HK-2 (cell line): ENCODE measurements around the gene FSD2.
"Not testable (repeated sequence)": the region's sequence is repeated elsewhere in the genome, so short reads cannot be mapped to it uniquely, and the experiment has no call there.

Experiments used
- DNase-seq: peaks from one replicate; pipeline ENCODE4 v3.0.0-alpha.2; 2018; ENCODE audit not compliant: unreplicated experiment

FSD2 gene

GRCh38 chr15:82731527-82731926, 74.3 kb downstream of the FSD2 start:
- DNase-seq, result no peak

GRCh38 chr15:82730022-82730530, 75.8 kb downstream of the FSD2 start:
- no peak for DNase-seq

DNA sequence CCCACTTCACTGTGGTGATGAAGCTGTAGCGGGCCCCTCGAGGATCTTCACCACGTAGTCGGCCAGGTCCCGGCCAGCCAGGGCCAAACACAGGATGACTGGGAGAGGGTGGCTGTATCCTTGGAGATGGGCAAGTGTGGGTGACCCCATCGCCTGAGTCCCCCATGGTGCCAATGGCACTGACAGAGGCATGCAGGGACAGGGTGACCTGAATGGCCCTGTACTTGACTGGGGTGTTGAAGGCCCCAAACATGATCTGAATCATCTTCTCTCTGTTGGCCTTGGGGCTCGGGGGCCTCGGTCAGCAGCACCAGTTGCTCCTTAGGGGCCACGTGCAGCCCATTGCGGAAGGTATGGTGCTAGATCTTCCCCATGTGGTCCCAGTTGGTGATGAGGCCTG, 79.1 kb downstream of the FSD2 start:
- DNase-seq, result no peak

DNA sequence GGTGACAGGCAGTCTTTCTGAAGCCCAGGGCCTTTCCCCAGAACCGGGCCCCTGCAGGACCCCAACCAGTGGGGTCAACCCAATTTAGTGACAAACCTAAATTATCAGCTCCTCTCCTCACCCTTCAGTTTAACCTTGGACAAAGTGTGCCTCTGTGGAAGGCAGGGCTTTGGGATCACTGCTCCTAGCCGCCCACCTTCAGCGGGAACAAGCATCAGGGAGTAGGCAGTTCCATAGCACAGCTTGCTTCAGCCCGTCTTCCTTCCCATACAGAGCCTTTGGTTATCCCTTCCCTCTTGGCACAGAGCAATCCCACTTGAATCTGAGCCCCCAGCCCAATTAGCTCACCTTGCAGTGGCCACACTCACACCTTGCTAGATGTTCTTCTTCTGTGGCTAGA, 90.9 kb downstream of the FSD2 start:
- no peak for DNase-seq

DNA sequence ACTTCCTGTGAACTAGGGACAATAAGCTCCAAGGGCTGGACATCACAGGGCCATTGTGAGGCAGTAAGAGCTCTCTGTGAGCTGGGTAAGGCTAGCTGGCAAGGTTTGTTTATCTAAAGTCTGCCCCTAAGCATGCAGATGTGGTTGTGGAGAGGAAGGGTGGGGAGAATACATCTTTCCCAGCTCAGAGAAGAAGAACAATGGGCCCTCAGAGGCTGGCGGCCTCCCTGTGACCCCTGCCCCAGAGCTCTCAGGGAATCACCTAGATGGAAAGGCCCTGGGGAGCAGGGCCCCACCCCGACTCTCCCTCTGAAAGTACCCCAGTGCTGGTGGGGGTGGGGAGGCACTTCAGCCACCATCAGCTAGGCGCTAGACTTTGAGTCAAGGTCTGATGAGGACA, 91.9 kb downstream of the FSD2 start:
- DNase-seq, result no peak

DNA sequence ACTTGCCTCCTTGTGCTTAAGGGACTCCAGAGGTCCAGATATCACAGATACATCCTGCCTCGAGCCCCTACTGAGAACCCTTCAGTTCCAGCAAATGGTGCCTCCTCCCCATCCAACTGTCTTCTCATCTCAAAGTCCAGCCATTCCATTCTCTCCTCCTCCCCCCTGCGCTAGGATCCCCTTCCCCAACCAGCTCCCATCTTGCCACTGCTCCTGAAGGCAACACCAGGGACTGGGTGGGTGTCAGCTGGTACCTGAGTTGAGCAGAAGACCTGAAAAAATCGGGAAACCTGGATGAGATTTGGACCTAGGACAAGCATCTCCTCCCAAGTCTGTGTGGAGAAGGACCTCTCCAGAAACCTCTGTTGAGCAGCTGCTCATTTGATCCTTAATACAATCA, 93.8 kb downstream of the FSD2 start:
- DNase-seq, result no peak

DNA sequence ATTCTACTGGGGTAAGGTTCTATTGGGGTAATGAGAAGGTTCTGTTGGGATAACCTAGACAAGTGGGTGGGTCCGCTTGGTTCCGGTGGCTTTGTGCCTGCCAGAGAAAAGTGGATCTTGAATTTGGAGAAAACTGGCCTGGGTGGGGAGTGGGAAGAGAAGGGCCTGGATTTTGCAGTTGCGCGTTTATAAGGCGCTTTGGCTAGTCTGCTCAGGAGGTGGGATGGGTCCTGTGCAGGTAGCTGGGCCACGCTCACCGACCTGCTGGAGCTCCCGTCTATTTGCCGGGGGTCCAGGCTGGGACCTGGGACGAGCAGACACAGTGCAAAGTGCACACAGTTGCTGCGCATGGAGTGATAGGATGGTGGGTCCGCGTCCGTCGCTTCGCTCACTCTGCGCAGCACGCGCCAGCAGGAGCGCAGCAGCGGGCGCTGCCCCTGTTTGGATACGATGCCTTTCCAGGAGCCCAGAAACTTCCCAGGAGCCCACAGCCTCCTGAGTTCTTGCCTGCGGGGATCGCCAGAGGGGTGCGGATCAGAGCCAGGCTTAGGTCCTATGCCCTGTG, 94.9 kb downstream of the FSD2 start:
- no peak for DNase-seq

DNA sequence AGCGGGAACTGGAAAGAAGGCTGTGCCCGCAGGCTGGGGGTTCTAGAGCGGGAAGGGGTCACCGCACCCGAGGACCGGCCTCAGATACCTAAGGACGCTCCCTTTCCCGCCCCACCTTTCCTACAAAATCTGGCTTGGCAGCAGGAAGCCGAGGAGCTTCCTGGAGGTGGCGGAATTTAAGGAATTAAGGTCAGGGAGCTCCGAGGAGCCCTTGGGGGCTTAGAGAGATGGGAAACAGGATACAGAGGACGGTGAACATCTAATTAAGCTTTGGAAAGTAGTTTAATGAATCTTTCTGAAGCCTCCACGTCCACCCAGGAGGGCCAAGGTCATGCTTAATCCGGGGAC, 95.7 kb downstream of the FSD2 start:
- no peak for DNase-seq

DNA sequence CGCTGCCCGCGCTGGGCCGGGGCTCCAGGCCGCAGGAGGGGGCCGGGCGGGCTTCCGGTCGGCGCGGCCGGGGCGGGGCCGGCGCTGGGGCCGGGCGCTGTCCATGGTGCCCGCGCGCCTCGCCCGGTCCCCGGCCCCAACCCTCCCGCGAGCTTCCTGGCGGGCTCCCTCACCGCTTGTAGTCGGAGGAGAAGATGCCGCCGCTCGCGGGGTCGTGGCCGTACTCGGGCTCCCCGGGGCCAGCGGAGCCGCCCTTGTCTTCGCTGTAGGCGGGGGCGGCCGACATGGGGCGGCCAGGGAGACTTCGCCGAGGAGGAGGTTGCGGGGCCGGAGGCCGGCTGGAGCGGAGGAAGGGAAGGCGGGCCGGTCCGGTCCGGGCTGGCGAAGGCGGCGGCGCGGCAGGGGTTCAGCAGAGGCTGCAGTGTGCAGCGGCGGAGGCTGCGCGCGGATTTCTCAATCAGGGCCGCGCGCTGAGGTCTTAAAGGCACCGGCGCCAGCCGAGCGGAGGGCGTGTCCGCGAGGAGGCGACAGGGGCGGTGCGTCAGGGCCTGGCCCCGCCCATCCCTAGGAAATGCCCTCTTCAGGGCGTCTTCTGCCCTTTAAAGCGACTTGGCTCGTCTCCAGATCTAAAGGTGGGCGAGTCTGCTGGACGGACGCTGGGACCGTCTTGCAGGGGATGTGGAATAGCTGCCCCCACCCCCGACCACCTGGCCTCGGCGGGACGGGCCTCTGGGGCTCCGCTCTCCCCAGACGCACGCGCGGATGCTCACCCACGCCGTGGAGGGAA, 96.3 kb downstream of the FSD2 start, which contains the start of gene AP3B2:
AP3B2 (minus strand) TSS at position 455 of the 787 bp plus-strand sequence; CDS start at position 286, 169 bp downstream.
- peak; percentile 57 for DNase-seq

- peak; percentile 42 for DNase-seq
Measured at GRCh38 chr15:82709081-82709420, 96.8 kb downstream of the FSD2 start.

DNA sequence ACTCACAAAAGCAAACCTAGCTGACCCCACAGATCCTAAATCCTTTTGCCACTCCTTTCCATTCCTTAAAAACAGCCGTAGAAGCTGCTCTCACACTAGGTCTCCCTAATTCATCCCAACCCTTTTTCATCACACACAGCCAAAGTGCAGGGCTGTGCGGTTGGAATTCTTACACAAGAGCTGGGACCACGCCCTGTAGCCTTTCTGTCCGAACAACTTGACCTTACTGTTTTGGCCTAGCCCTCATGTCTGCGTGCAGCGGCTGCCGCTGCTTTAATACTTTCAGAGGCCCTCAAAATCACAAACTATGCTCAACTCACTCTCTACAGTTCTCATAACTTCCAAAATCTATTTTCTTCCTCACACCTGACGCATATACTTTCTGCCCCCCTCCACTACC, 100.0 kb downstream of the FSD2 start:
- not testable (repeated sequence) for DNase-seq
